ENCODE results near the gene GIPC1.

DNA sequence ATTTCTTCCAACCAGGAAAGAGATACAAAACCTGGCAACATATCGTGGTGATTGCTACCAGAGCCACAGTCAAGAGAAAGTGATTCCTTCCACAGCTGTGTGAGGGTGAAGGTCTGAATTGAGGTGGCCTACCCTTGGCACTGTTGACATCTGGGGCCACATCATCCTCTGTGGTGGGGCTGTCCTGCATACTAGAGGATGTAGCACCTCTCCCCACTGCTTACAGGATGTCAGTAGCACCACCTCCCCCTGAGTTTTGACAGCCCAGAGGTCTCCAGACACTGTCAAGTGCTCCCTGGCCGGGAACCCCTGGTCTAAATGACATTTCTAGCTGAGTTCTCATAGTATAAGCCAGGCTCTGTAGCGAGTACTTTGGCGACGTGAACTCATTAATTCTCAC, 36.2 kb downstream of the GIPC1 start:
- no peak for TF ChIP-seq POLR2A (IDR thresholded peaks at IDR 0.05)
- no peak for TF ChIP-seq CTCF (IDR thresholded peaks at IDR 0.05)
- TF ChIP-seq POLR2AphosphoS5 (IDR thresholded peaks at IDR 0.05), result no peak
- TF ChIP-seq EP300 (IDR thresholded peaks at IDR 0.05), result no peak

Measured in stomach (tissue), 4 donors.